GF-D8 (cell line): ENCODE measurements around the gene MCRIP1.

ENCODE experiments used
- DNase-seq: peaks from one replicate; lab custom pipeline; 2025; lab: John Stamatoyannopoulos, UW

Gene MCRIP1

GRCh38 chr17:81860756-81861568, 27.9 kb upstream of the MCRIP1 start:
- peak; percentile 100 for DNase-seq

GRCh38 chr17:81859906-81860755, 27.0 kb upstream of the MCRIP1 start, which contains the start of gene P4HB:
TSS of gene P4HB (minus strand) at chr17:81860535. CDS start at chr17:81860471, 64 bp downstream.
- no peak for DNase-seq

DNA sequence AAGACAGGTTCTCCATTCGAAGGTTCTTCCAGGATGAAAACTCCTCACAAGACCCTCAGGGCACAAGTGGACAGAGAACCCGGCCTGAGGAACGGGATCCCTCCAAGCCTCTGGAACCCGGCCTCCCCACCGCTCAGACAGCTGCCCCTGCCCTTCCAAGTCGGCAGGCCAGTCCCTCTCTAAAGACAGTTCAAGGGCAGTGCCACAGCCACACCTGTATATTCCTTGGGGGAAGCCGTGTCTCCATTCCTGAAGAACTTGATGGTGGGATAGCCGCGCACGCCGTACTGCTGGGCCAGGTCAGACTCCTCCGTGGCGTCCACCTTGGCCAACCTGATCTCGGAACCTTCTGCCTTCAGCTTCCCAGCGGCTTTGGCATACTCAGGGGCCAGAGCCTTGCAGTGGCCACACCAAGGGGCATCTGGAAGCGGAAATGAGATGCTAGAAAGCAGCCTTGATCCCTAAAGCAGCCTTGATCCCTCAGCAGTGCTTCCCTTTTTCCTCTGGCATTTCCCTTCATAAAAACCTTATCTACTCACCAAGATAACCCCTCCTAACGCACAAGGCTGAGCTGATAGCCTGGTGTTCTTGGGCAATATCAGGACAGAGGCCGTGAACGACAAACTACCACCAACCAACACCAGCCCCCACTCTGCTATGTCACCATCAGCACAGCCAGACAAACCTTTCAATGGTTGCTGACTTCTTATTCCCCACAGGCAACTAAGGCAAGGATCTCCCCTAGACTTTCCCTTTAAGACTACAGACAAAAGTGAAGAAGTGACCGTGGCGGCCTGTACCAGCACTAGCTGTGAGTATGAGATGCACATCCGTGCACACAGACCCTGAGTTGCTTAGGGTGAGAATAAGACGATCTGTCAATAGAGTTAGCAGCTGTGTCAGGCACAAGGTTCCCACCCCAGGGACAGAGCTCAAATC, 26.1 kb upstream of the MCRIP1 start:
- DNase-seq, result peak; percentile 69

DNA sequence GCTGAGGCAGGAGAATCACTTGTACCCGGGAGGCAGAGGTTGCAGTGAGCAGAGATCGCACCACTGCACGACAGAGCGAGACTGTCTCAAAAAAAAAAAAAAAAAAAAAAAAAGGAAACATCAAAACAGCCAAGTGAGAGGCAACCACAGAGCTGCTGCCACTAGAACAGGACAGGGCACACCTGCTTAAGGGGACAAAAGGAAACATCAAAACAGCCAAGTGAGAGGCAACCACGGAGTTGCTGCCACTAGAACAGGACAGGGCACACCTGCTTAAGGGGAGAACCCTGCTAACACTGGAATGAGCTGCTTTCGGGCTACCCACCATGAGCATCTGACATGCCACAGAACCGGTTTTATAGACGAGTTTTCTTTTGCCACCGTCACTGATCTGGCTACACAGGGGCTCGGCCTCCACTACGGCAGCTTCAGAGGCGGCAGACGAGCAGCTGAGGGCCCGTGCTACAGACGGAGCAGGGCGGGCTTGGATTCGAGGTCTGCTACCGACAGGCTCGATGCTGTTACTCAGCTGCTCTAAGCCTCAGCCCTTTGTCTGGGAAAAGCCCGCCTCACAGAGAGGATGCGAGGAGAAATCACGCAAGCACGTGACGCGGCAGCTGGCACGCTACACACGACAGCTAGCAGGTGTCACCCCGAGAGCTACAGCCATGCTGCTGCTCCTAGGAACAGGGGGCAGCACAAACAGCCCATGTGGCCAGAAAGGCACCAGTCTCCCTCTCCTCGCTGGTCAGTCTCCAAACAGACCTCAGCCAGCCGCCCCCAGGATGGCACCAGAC, 25.3 kb upstream of the MCRIP1 start:
- DNase-seq, result no peak

GRCh38 chr17:81854974-81855774, 22.1 kb upstream of the MCRIP1 start:
- no peak for DNase-seq

- DNase-seq, result no peak
Measured at GRCh38 chr17:81852237-81852636, 19.1 kb upstream of the MCRIP1 start.

DNA sequence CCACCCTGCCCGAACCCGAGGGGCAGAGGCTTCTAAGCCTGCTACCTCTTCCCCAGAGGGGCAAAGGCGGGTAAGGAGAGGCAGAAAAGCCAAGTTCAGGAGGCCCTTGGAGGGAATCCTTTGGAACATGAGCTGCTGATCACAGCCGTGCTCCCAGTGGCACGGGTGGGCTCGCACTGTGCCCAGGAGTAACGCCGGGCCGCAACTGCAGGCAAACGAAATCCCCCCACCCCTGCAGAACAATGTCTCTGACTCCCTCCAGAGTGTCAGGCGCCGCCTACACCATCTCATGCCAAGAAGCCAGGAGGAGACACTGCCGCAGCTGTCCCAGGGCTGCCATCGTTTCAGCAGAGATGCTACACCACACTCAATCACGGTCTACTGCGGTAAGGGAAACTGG, 18.3 kb upstream of the MCRIP1 start:
- no peak for DNase-seq

DNA sequence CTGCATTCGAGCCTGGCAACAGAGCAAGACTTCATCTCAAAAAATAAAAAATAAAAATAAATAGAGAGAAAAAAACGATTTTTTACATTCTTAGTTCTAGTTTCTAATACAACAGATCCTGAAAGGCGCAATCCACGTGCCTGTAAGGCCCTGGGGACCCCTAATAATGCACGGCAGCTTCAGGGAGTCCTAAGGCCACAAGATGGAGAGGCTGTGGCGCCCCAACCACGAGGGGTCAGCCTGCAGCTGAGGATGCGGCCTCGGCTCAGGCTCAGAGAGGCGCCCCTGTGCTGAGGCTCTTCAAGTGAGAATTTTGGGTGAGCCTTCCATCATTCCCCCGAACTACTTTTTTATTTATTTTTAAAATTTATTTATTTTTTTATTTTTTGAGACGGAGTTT, 16.4 kb upstream of the MCRIP1 start:
- no peak for DNase-seq

DNA sequence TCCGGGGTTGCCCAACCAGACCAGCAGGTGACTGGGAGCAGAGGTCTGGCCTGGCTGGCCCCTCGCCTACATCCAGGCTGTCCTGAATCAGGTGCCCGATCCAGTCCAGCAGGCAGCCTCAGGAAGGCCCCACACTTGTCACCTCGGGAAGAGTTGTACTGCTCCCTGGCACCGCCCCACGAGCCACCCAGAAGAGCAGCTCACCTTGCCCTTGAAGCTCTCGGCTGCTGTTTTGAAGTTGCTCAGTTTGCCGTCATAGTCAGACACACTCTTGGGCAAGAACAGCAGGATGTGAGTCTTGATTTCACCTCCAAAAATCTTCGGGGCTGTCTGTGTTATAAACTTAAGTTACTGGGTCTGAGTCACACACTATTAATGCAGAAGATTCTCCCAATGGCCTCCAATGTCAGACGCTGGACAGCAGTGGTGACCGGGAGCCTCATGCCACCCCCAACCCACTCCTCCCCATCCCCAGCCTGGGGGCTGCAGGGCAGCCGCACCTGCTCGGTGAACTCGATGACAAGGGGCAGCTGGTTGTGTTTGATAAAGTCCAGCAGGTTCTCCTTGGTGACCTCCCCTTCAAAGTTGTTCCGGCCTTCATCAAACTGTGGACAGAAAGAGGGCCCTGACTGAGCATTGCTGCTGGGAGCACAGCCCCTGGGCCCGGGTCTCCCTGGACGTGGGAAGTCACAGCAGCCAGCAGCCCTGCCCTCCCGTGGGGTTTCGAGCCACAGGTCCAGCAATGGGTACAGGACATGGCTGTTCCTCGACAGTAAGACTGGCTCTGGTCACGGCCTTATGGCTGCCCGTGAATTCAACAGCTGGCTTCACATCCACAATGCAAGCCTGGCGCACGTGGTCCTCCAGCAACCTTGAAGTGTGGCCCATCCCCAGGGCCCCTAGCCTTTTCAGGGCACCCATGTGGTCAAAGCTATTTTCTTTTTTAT, 13.9 kb upstream of the MCRIP1 start:
- no peak for DNase-seq

- DNase-seq, result no peak
Measured at GRCh38 chr17:81845881-81846742, 13.0 kb upstream of the MCRIP1 start.

DNA sequence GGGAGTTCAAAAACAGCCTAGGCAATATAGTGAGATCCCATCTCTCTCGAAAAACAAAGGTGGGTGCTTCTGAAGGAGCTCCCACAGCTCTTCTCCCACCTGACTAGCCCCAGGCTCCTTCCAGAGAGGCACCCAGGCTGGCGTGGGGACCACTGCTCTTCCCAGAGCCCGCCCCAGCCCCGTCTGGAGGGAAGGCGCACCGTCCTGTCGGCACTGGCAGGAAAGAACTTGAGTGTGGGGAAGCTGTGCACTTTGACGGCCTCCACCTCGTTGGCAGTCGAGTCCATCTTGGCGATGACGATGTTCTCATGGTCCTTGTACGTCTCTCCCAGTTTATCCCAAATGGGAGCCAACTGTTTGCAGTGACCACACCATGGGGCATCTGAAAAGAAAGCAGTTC, 12.3 kb upstream of the MCRIP1 start:
- no peak for DNase-seq

DNA sequence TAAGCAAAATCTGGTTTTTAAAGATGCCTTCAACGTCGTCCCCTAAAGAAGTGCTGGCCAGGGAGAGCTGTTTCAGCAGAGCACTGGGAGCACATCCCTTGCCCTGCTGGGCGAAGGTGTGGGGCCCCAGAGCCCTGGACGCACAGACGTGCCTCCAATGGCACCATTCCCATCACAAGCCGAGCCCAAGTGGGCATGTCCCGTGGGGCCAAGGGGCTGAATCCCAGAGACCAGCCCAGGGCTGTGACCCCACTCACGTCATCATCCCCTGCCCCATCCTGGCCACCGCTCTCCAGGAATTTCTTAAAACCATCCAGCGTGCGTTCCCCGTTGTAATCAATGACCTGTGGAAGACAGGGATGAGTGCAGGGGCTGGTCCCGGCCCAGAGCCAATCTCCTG, 11.8 kb upstream of the MCRIP1 start:
- DNase-seq, result no peak

GRCh38 chr17:81844327-81844851, 11.3 kb upstream of the MCRIP1 start:
- DNase-seq, result no peak

GRCh38 chr17:81843713-81844326, 10.7 kb upstream of the MCRIP1 start:
- no peak for DNase-seq

DNA sequence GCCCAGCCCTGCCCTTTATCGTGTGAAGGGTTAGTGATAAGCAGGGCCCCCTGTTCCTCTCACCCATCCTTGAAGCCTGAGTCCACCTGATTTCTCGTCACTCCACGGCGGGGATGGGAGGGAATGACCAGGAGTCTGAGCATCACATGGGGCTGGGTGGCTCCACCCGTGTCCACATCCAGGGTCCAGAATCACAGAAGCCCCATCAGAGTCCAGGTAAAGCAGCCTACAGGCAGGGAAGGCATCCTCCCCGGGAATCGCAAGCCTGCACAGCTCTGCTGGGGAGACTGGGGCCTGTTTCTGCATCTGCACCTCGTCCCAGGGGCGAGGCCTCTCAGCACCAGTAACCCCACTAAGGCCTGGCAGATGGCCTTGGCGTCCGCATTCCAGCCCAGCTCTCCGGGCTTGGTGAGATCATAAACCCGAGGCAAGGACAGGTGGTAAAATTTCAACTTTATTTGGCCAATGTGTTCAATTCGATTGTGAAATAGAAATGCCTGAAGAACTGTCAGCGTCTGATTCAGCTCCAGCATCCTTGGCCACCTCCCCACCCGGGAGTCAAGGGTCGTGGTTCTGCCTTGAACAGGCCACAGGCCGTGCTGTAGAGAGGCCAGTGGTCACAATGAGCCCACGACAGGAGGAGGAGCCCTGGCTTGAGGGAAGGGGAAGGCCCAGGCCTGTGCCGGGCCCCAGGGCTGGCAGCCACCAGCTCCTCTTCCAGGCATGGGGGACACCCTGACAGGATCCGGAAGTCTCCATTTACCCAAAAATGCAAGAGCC, 9.8 kb upstream of the MCRIP1 start:
- DNase-seq, result no peak

DNA sequence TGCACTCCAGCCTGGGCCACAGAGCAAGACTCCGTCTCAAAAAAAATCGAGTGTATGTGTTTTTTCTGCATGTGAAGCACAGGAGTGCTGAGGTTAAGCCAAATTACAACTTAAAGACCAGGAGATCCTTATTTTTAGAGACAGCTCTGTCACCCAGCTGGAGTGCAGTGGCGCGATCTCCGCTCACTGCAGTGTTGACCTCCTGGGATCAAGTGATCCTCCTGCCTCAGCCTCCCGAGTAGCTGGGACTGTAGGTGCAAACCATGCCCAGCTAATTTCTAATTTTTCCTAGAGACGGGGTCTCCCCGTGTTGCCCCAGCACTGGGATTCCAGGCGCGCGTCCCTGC, 9.3 kb upstream of the MCRIP1 start:
- no peak for DNase-seq

DNA sequence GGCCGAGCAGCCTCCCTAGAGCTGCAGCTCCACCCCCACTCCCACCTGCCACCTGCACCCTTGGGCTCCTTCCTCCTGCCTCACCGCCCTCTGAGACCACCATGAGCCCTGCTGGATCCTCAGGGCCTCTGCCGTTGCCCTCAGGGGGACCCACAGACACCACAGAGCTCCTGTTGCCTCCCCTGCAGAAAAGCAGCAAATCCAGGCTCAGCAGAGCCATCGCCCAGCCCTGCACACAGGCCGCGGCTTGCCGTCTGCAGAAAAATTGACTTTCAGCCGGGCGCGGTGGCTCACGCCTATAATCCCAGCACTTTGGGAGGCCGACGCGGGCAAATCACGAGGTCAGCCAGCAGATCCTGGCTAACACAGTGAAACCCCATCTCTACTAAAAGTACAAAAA, 8.8 kb upstream of the MCRIP1 start:
- DNase-seq, result no peak
